HG03196 (cell line): Measurements from ENCODE around the gene KCNMA1.

Experiments used
- ATAC-seq: cut with Tn5 transposase; IDR thresholded peaks from one replicate; pipeline ENCODE4 v1.9.1; 2021; ENCODE audit not compliant: unreplicated experiment

Gene KCNMA1

GRCh38 chr10:76944640-76945039 lies 693.0 kb downstream of the KCNMA1 start:
- no peak for ATAC-seq

DNA sequence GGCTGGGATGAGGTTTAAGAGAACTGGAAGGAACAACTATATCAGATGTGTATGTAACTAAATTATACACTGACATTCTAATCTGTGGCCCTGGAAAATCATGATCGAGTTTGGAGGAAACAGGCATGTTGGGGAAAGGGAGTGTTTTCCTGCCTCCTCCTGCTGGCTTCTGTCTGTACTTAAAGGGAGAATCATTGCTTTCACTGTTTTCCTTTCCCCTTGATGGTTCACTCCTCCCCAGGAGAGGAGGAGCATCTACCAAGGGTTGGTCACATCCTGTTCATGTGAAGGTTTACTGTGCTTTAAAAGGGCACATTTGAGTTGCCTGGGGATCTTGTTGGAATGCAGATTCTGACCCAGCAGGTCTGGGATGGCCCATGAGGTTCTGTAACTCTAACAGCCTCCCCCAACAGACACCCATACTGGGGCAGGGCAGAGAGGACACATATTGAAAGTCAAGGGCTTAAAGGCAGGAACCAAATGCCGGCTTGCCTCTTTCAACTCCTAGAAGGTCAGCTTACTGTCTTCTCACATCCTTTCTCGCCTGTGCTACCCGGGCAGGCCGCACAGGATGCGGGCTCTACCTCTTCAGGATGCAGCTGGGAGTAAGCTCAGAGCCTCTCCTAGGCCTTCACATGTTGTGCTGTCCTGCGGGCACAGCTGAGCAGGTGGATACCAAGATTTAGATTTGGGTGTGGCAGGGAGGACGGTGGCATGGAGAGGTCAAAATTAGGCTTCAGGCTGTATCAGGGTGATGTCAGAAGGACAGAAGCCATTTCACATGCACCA lies 694.8 kb downstream of the KCNMA1 start:
- ATAC-seq: no peak

DNA sequence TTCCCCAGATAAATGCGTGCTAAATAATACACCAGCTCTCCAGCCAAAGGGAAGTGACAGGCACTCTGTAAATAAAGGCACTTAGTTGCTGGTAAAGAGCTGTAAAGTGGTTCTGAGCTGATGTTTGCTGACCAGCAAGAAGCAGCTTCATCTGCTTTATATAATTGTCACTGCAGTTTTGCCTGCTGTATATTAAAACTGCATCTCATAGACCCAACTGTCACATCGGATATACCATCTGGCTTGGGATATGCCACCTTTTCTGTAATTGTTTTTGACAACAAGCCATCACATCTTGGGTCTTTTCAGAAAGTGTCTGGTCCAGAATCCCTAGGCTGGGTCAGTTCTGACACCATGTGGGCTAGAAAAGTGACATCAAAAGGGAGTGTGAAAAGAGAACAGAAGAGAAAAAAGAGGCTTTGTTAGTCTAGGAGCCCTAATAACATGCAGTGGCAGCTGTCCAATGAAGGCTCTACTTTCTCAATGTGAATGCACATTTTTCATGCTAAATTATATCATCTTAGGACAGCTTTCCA lies 697.6 kb downstream of the KCNMA1 start:
- ATAC-seq: no peak

GRCh38 chr10:76937181-76937600 lies 700.4 kb downstream of the KCNMA1 start:
- no peak for ATAC-seq

DNA sequence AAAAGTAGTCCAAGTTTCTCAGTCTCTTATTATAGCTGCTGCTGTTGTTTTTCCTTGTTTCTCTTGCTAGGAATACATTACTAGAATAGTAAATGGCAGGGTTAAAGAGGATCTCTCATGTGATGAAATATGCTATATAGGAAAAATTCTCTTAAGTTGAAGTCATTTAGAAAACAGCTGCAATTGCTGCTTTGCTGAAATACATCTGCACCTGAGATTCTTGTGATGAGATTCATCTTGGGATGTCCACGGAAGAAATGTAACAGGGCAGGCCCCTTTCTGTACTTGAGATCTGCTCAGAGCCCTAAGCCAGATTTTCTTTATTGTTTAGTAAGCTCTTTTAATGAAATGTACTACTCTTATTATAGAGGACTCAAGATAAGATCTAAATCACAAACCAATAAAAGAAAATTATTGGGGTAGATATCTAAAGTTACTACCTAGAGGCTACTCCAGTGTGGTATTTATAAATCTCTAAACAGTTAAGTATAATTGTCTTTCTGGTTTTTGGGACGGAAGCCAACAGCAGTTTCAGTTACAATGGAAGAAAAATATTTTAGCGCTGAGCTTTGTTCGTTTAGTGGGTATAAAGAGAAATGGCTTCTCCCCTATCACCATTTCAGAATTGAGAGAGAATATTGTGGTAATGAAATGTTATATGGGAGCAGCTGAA lies 701.5 kb downstream of the KCNMA1 start:
- no peak for ATAC-seq

- ATAC-seq: no peak
Observed at GRCh38 chr10:76928565-76928964, 709.0 kb downstream of the KCNMA1 start.

GRCh38 chr10:76925636-76926405 lies 711.8 kb downstream of the KCNMA1 start:
- ATAC-seq: no peak

- ATAC-seq: no peak
Observed at GRCh38 chr10:76922666-76923065, 714.9 kb downstream of the KCNMA1 start.

GRCh38 chr10:76921383-76922010 lies 716.1 kb downstream of the KCNMA1 start:
- ATAC-seq: no peak

GRCh38 chr10:76920581-76920980 lies 717.0 kb downstream of the KCNMA1 start:
- ATAC-seq: no peak

DNA sequence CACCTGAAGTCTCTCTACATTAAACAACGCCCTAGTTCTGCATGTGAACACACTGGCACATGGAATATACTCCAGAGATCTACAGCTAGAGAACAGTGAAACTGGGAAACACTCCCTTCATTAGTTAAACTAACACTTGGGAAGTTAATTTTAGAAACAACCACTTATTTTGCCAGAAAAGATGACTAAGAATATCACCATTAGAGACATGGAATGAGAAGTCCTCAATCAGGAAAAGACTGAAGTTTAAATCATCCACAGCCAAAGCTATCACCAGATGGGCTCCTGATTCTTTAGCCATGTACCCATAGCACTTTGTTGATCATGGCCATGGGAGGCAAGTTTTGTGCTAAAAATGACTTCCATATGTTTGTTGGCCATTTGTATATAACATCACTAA lies 719.5 kb downstream of the KCNMA1 start:
- no peak for ATAC-seq

GRCh38 chr10:76917071-76917470 lies 720.5 kb downstream of the KCNMA1 start:
- no peak for ATAC-seq

GRCh38 chr10:76916536-76916935 lies 721.1 kb downstream of the KCNMA1 start:
- no peak for ATAC-seq

DNA sequence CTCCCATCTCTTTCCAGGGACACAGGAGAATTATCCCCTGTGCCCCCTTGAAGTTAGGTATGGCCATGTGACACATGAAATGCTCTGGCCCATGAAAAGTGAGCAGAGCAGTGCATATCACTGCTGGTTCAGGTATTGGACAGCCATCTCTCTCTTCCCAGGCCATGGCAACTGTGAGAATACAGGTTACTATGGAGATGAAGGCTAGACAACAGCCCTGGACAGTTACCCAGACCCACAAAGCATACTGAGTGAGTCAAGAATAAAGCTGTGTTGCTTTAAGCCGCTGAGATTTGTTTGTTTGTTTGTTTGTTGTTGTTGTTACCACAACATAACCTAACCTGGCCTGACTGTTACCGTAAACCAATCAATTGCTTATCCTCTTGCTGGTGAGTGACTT lies 722.3 kb downstream of the KCNMA1 start:
- ATAC-seq: no peak

DNA sequence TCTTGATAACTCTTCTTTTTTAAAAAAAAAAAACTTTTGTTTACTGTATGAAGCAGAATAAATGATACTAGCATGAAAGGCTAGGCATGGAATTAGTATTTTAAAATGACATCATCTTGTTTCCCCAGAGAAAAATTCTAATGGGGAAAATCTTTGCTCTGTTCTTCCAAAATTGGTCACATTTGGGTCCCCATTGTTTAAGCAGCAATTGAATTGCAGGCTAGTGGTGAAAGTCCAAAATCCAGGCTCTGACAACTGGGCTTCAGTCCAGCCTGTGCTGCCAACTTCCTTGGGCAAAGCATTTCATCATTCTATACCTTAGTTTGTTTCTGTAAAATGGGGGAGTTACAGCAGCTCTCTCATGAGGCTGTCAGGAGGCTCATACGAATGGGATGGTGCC lies 726.4 kb downstream of the KCNMA1 start:
- no peak for ATAC-seq

DNA sequence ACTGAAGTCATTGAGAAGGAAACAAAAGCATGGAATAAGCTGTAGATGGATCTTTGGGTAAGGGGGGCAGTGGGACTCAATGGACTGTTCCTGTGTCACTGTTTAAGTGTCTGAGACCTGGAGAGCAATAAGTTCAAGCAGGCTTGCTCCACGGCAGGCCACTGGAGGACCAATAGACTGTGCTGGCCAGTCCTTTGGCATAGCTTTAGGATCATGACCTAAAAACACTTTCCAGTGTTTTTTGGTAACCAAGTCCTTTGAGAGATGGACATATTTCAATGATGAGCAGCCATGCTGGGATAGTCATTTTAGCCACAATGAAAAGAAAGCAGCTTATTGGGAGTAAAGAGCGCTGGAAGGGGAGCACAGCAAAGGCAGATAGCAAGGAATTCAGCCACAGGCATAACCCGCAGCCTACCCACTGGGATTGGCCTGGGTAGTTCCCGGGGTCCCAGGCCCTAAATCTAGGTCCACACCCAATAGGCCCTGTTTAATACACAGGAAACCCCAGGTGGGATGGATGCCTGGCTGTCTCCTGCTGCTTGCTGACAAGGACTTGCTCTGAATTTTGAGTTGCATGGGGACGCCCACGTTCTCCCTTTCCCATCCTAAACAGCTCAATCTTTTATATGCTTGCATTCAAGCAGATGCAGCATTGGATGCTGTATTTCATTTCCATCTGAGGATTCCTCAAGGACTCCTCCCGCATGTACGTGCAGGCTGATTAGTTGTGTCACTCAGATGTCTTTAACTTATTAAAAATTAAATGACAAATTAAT lies 727.2 kb downstream of the KCNMA1 start:
- ATAC-seq: no peak

DNA sequence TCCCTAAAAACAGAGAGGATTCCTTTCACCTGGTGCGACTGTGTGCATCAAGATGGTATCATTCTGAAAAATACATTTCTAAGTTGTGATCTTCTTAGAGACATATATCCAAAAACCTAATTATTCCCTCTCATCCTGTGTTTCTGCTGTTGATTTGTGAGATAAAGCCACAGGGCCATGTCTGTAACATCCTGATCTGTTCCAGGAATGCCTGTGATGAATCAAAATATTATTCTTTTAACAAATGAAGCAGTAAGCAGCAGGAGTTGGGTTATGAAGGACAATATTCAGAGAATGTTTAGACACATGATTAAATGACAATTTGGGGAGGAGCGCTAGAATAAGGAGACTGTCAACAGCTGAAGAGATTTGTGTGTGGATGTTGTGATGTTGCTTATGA lies 731.4 kb downstream of the KCNMA1 start:
- no peak for ATAC-seq

- no peak for ATAC-seq
Observed at GRCh38 chr10:76905251-76905650, 732.4 kb downstream of the KCNMA1 start.

DNA sequence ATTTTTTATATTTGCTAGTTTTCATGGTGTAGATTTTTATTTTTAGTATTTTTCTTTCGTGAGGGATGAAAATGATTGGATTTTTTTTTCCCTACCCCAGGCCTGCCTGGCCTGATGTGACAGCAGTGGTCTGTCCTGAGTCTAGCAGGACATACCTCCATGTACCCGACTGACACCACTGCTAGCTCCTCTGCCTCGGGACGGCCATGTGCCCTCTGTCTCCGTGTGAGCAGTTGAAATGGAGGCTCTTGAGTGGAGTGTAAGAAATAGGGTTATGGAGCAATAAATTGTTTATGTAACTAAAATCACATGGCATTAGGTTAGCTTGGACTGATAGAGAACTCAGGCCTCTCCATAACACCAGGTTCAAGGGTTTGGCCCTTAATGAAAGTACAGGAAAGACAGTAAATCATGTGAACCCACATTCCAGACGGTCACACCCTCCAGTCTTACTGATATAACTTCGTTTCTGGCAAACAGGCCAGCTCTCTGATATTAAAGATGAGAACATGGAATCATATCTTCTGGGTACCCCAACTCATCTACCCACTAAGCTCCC lies 734.1 kb downstream of the KCNMA1 start:
- no peak for ATAC-seq

DNA sequence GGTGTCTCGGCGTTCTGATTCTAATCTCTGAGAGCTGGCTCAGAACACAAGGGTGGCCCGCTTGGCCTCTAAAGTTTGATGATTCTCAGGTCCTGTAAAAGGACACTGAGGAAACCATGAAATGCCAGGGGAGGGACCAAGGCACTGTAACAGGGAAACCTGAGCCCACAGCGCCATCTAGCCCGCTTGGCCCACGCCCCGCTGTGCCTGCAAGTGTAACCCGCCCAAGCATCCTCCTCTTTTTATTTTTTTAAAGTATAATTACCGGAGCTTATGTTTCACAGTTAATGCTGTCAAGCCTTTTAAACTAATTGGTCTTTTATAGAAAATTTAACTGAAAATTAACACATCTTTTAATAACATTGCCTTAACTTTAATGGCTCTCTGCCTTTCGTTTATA lies 734.7 kb downstream of the KCNMA1 start:
- ATAC-seq: no peak
